GM12878 (cell line): ENCODE results near the gene CITED1. TPM values are rescaled to one million over a fixed set of nuclear protein-coding genes. Genes with fewer than 3 reads are reported as not detected.

Experiments
- ATAC-seq: fragments of 200-7000 bp; cut with Tn5 transposase; 3 replicates; pipeline ENCODE4 v1.9.1; 2020; ENCODE audit warnings: mild to moderate bottlenecking, moderate library complexity
- BruUV-seq: library from RNA; stranded (reverse); fragments of 400-500 nt; replicated peaks from 2 replicates; lab custom pipeline; 2021; lab: Mats Ljungman, UMichigan
- CTCF ChIA-PET: fragments of 300-600 bp; sonication (Branson Sonifier 250); formaldehyde crosslinking; extraction: SDS; loops from one replicate; lab custom pipeline; 2021; ENCODE audit warnings: inconsistent platforms; lab: Yijun Ruan, JAX
- POLR2A ChIA-PET: fragments of 350-600 bp; formaldehyde crosslinking; extraction: SDS; loops from one replicate; lab custom pipeline; 2021; ENCODE audit warnings: inconsistent platforms; lab: Charles Lee
- RAD21 ChIA-PET: fragments of 300-600 bp; sonication (Branson Sonifier 250); formaldehyde crosslinking; loops from one replicate; lab custom pipeline; 2023; ENCODE audit warnings: antibody characterized with exemption; ENCODE audit not compliant: unreplicated experiment; lab: Charles Lee
- SMC1A ChIA-PET: fragments of 300-600 bp; sonication (Branson Sonifier 250); formaldehyde crosslinking; loops from one replicate; lab custom pipeline; 2023; ENCODE audit not compliant: unreplicated experiment, uncharacterized antibody; lab: Charles Lee
- DNase-seq: peaks from one replicate; pipeline ENCODE4 v3.0.0-alpha.2; 2011; ENCODE audit warnings: low read depth, low spot score
- FAIRE-seq: peaks from 3 replicates; lab custom pipeline; 2011; peaks lifted over from hg19 to GRCh38; lab: Jason Lieb, UNC
- H2AFZ ChIP-seq: 2 replicates; pipeline ENCODE4 v1.6.0; 2011; ENCODE audit warnings: low read depth, low read length, control low read depth; ENCODE audit not compliant: control insufficient read depth
- H3K27ac ChIP-seq: 2 replicates; pipeline ENCODE4 v1.5.1; 2011; ENCODE audit warnings: control low read depth; ENCODE audit not compliant: control insufficient read depth, insufficient read depth
- H3K27me3 ChIP-seq, 2 experiments: replicated peaks in 1 of 2; 2 replicates each; pipeline versions ENCODE4 v1.6.0 to v1.6.1; 2011; ENCODE audit warnings: low read length in 1 of 2; ENCODE audit not compliant: control insufficient read depth in 2 of 2, insufficient read depth in 2 of 2
- H3K36me3 ChIP-seq, 2 experiments: 2 replicates each; pipeline ENCODE4 v1.5.1; 2011; ENCODE audit warnings: low read length in 1 of 2; ENCODE audit not compliant: control insufficient read depth in 2 of 2, insufficient read depth in 2 of 2
- H3K4me1 ChIP-seq: 2 replicates; pipeline ENCODE4 v1.6.1; 2011; ENCODE audit warnings: mild to moderate bottlenecking, low read length, moderate library complexity, mixed read lengths; ENCODE audit not compliant: control insufficient read depth, insufficient read depth
- H3K4me2 ChIP-seq: 2 replicates; pipeline ENCODE4 v1.6.0; 2011; ENCODE audit warnings: control low read depth; ENCODE audit not compliant: control insufficient read depth, insufficient read depth
- H3K4me3 ChIP-seq: fragments of 200-600 bp; sonication (generic); 2 replicates; pipeline ENCODE4 v1.5.1; 2016
- H3K79me2 ChIP-seq: 2 replicates; pipeline ENCODE4 v1.6.0; 2011; ENCODE audit warnings: low read length; ENCODE audit not compliant: control insufficient read depth, insufficient read depth
- H3K9ac ChIP-seq: 2 replicates; pipeline ENCODE4 v1.8.0; 2011; ENCODE audit warnings: low read length, control low read depth, mixed read lengths; ENCODE audit not compliant: control insufficient read depth, insufficient read depth
- H3K9me3 ChIP-seq: replicated peaks from 3 replicates; pipeline ENCODE4 v1.5.1; 2011; ENCODE audit warnings: mild to moderate bottlenecking, low read length; ENCODE audit not compliant: control insufficient read depth, insufficient read depth
- H4K20me1 ChIP-seq: 2 replicates; pipeline ENCODE4 v1.6.0; 2011; ENCODE audit not compliant: control insufficient read depth, insufficient read depth
- MEF2B ChIP-seq: fragments of 450-650 bp; IDR thresholded peaks from 2 replicates; pipeline ENCODE4 v1.6.1; 2018; ENCODE audit warnings: mild to moderate bottlenecking, moderate library complexity; ENCODE audit not compliant: partially characterized antibody, poor library complexity, severe bottlenecking
- NFIC ChIP-seq: IDR thresholded peaks from 2 replicates; pipeline ENCODE4 v1.6.1; 2012; ENCODE audit warnings: low read depth, mild to moderate bottlenecking, inconsistent platforms, low read length, moderate library complexity
- RAD21 ChIP-seq: IDR thresholded peaks from 2 replicates; pipeline ENCODE4 v1.6.1; 2011; ENCODE audit warnings: mild to moderate bottlenecking, low read depth, low read length, moderate library complexity; ENCODE audit not compliant: insufficient read depth
- SMC3 ChIP-seq: IDR thresholded peaks from 2 replicates; pipeline ENCODE4 v1.6.1; 2011; ENCODE audit warnings: low read length, improper control_type of control experiment, borderline replicate concordance
- ZNF24 ChIP-seq: fragments of 450-650 bp; IDR thresholded peaks from 2 replicates; pipeline ENCODE4 v1.6.1; 2017; ENCODE audit warnings: antibody characterized with exemption, mild to moderate bottlenecking
- WGBS: methylation state at CpG from one replicate; pipeline ENCODE4 v1.1.6; 2016; ENCODE audit warnings: low lambda C conversion rate; ENCODE audit not compliant: insufficient replicate concordance, insufficient coverage; ENCODE audit errors: missing lambda C conversion rate; 5-methylcytosine and 5-hydroxymethylcytosine counted together
- in situ Hi-C: fragments of 300-500 bp; cut with MboI; formaldehyde crosslinking; loops from 9 replicates; pipeline ENCODE4 v1.14.3; 2018; ENCODE audit warnings: mixed read lengths
- intact Hi-C: fragments of 100-400 bp; cut with micrococcal nuclease; formaldehyde crosslinking; loops from one replicate; pipeline ENCODE4 v1.14.2; 2022; ENCODE audit not compliant: unreplicated experiment
- polyA plus RNA-seq, 11 experiments: library from polyadenylated mRNA; depleted of rRNA in 4 of 11; unstranded in 6 of 11; stranded (reverse) in 5 of 11; fragments of >200 nt; fragmentation: Nextera tagmentation in 4 of 11; fragmentation: Illumina TruSeq in 1 of 11; extraction: Ambion mirVana in 4 of 11; extraction: Trizol in 1 of 11; gene quantifications; 1 replicate in 1 of 11; 2 replicates in 10 of 11; pipeline versions ENCODE4 v1.2.1 to v1.2.3, GENCODE V29; 2011 to 2016; ENCODE audit warnings: inconsistent platforms in 2 of 11, missing spikeins in 2 of 11, low read depth in 1 of 11
- total RNA-seq, 4 experiments: library from RNA; depleted of rRNA in 3 of 4; stranded (reverse); fragments of >200 nt in 3 of 4; fragmentation: Illumina TruSeq in 1 of 4; extraction: Trizol in 1 of 4; gene quantifications; 2 replicates each; pipeline versions ENCODE4 v1.2.1 to v1.2.3, GENCODE V29; 2013 to 2021
- TF ChIP-seq, protein P1 (sequence below), 3 experiments: IDR thresholded peaks in 2 of 3; conservative IDR thresholded peaks in 1 of 3; 2 replicates each; pipeline ENCODE4 v1.5.1; 2011; ENCODE audit warnings: low read depth in 3 of 3, low read length in 3 of 3, mild to moderate bottlenecking in 3 of 3, control low read depth in 2 of 3, moderate library complexity in 2 of 3, inconsistent platforms in 1 of 3, mixed read lengths in 1 of 3; ENCODE audit not compliant: control insufficient read depth in 2 of 3, insufficient read depth in 1 of 3; ENCODE audit errors: extremely low read depth in 1 of 3

Gene CITED1
- total and polyA plus RNA-seq, 10 of the 15 experiments (the other 5 are each of a cell fraction or from before 2014, with no cell fraction given), result 0.56 TPM; not detected in 9

DNA sequence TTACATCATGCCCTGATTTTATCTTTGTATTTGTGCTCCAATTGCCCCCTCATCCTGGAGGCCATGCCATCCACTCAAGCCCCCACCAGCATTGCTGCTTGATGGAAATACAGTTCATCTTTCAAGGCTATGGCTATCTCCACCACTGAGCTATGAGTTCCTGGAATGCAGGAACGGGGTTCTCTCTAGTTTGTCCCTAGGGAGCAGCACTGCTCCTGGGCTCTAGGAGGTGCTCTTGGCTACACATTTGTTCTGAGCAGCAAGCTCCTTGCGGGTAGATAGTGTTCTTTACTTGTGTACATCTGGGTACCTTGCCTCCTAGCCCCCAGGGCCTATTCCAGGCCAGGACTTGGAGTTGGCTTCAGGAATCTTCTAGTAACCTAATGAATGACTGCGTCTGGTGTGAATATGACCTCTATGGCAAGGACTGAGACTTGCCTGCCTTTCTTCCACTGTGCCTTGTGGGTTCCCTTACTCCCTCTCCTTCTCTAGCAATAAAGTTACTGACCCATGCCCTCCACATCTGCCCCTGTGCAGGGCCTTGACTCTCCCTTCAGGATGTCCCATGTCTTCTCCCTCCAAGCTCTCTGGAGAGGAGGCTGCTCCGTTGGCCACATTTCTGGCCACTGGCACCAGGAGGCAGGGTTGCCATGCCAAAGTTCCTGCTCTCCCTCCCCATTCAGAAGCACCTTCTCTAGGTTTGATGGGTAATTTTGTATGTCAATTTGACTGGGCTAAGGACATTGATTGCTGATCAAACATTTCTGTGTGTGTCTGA lies 7.6 kb downstream of the CITED1 start:
- DNase-seq, result no peak
- ChIA-PET CTCF (interaction anchor here (0.6 to 2.1 kb wide), 6 partner anchors 11 to 353 kb away, joined by 3 to 7 read pairs (median 4); no protein-coding TSS in a partner anchor), POLR2A (no interaction called here), SMC1A (interaction anchor here (0.6 to 1.6 kb wide), 3 partner anchors 42 to 279 kb away, joined by 3 to 4 read pairs (median 3); no protein-coding TSS in a partner anchor), RAD21 (interaction anchor here (1.6 kb wide), 1 partner anchor 243 kb away, joined by 8 read pairs; no protein-coding TSS in a partner anchor)
- no peaks in the 10 kb centered on the region for H3K9me3 ChIP-seq
- H3K27ac ChIP-seq, result no peak overlapping the region
- in situ Hi-C loops (no loop called here), intact Hi-C loops (no loop called here)
- no peak overlapping the region for H3K4me2 ChIP-seq
- H3K4me1 ChIP-seq, result no peaks in the 10 kb centered on the region
- no peak overlapping the region for H3K4me3 ChIP-seq
- H3K36me3 ChIP-seq, result no peaks in the 10 kb centered on the region
- no TSS peak for BruUV-seq
- H3K27me3 ChIP-seq, result peaks cover 0 to 3% of the 10 kb centered on the region in 2 experiments
- no peak for FAIRE-seq
- no peak overlapping the region for H2AFZ ChIP-seq
- 13% methylated on average over 4 of the region's 4 CpGs for WGBS
- H4K20me1 ChIP-seq, result no peaks in the 10 kb centered on the region
- TF ChIP-seq, protein P1, sequence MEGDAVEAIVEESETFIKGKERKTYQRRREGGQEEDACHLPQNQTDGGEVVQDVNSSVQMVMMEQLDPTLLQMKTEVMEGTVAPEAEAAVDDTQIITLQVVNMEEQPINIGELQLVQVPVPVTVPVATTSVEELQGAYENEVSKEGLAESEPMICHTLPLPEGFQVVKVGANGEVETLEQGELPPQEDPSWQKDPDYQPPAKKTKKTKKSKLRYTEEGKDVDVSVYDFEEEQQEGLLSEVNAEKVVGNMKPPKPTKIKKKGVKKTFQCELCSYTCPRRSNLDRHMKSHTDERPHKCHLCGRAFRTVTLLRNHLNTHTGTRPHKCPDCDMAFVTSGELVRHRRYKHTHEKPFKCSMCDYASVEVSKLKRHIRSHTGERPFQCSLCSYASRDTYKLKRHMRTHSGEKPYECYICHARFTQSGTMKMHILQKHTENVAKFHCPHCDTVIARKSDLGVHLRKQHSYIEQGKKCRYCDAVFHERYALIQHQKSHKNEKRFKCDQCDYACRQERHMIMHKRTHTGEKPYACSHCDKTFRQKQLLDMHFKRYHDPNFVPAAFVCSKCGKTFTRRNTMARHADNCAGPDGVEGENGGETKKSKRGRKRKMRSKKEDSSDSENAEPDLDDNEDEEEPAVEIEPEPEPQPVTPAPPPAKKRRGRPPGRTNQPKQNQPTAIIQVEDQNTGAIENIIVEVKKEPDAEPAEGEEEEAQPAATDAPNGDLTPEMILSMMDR (IDR thresholded peaks at IDR 0.05 in 2 of 3, conservative IDR thresholded peaks at IDR 0.05 in 1 of 3; ENCODE audit: control insufficient read depth in 2 of 3, extremely low read depth in 1 of 3, insufficient read depth in 1 of 3, low read depth in 3 of 3, low read length in 3 of 3), result peak; percentile 37 to 44 (median 38); a peak in 4 of 6 replicates
- no peak for TF ChIP-seq ZNF24
- TF ChIP-seq MEF2B, result peak; percentile 41
- peak; percentile 57 for TF ChIP-seq RAD21
- TF ChIP-seq NFIC, result no peak
- peak; percentile 4; the same call in 1 of the 2 replicates for TF ChIP-seq SMC3
- H3K79me2 ChIP-seq, result no peaks in the 10 kb centered on the region
- ATAC-seq, result peak; percentile 71
- no peak overlapping the region for H3K9ac ChIP-seq
